Small intestine (tissue), 7 donors: ENCODE results near the gene SFT2D2. TPM values are rescaled to one million over a fixed set of nuclear protein-coding genes. Genes with fewer than 3 reads are reported as not detected.
"Not testable (repeated sequence)": the region's sequence is repeated elsewhere in the genome, so short reads cannot be mapped to it uniquely, and the experiment has no call there.

Experiments used
- DNase-seq, 2 donors: peaks; one replicate each; pipeline versions ENCODE4 v3.0.0 to v3.0.0-alpha.2; 2013
- FAIRE-seq: peaks from 2 replicates; lab custom pipeline; 2012; peaks lifted over from hg19 to GRCh38; lab: Jason Lieb, UNC
- H3K27ac ChIP-seq, 3 donors: one replicate each; pipeline ENCODE4 v1.5.1; 2013; ENCODE audit warnings: low read length in 2 of 3, mild to moderate bottlenecking in 2 of 3, control low read depth in 1 of 3, inconsistent platforms in 1 of 3, low read depth in 1 of 3, moderate library complexity in 1 of 3
- H3K27me3 ChIP-seq, 3 donors: one replicate each; pipeline ENCODE4 v1.6.1; 2013; ENCODE audit warnings: low read length in 3 of 3, inconsistent platforms in 1 of 3; ENCODE audit not compliant: control insufficient read depth in 3 of 3, insufficient read depth in 3 of 3
- H3K36me3 ChIP-seq, 3 donors: one replicate each; pipeline ENCODE4 v1.6.1; 2013; ENCODE audit warnings: low read length in 3 of 3, inconsistent platforms in 1 of 3, low read depth in 1 of 3, mild to moderate bottlenecking in 1 of 3, moderate library complexity in 1 of 3; ENCODE audit not compliant: control insufficient read depth in 3 of 3, insufficient read depth in 2 of 3
- H3K4me1 ChIP-seq, 3 donors: one replicate each; pipeline ENCODE4 v1.6.1; 2013; ENCODE audit warnings: low read length in 2 of 3, inconsistent platforms in 1 of 3, low read depth in 1 of 3, mild to moderate bottlenecking in 1 of 3, moderate library complexity in 1 of 3; ENCODE audit not compliant: control insufficient read depth in 3 of 3, insufficient read depth in 2 of 3
- H3K4me3 ChIP-seq, 3 donors: one replicate each; pipeline ENCODE4 v1.5.1; 2013; ENCODE audit warnings: low read length in 3 of 3, control low read depth in 1 of 3, inconsistent platforms in 1 of 3, low read depth in 1 of 3, mild to moderate bottlenecking in 1 of 3, moderate library complexity in 1 of 3
- H3K9me3 ChIP-seq, 2 donors: one replicate each; pipeline ENCODE4 v1.6.1; 2013; ENCODE audit warnings: low read depth in 1 of 2, low read length in 1 of 2; ENCODE audit not compliant: control insufficient read depth in 2 of 2, insufficient read depth in 1 of 2
- WGBS, 3 donors: extraction: QIAGEN DNeasy Blood & Tissue Kit; methylation state at CpG; one replicate each; pipeline ENCODE4 v1.1.7; 2013; 5-methylcytosine and 5-hydroxymethylcytosine counted together
- polyA plus RNA-seq, 4 donors: library from polyadenylated mRNA; stranded (reverse) in 3 of 4; unstranded in 1 of 4; fragments of 200-250 nt in 3 of 4; fragments of 120-200 nt in 1 of 4; gene quantifications; one replicate each; pipeline versions ENCODE4 v1.2.1 to v1.2.3, GENCODE V29; 2013
- donor health status: healthy with polysubstance abuse.
- donor health status: control.
- donor health status: control.
- donor health status: Bipolar disorder and iron deficiency.
- donor health status: healthy.

Gene SFT2D2
- polyA plus RNA-seq, 4 donors, result 2.4 to 17.9 (median 6.7) TPM

- Histone ChIP-seq H3K27ac (no peak overlapping the region), H3K9me3 (no peaks in the 10 kb centered on the region), H3K36me3 (peaks cover 5 to 42% (median 7%) of the 10 kb centered on the region in 3 donors), H3K4me1 (no peaks in the 10 kb centered on the region), H3K27me3 (no peaks in the 10 kb centered on the region), H3K4me3 (no peak overlapping the region)
- no peak for DNase-seq
- 75 to 94% (median 90%) methylated on average over 2 of the region's 2 CpGs for WGBS, 3 donors
- FAIRE-seq, result no peak
These were observed 35.4 kb upstream of the SFT2D2 start for GRCh38 chr1:168190403-168190802.

GRCh38 chr1:168195199-168196135 is 30.3 kb upstream of the SFT2D2 start:
- Histone ChIP-seq H3K27ac (no peak overlapping the region), H3K9me3 (no peaks in the 10 kb centered on the region), H3K27me3 (no peaks in the 10 kb centered on the region), H3K4me3 (no peak overlapping the region), H3K4me1 (no peaks in the 10 kb centered on the region), H3K36me3 (peaks cover 7 to 26% (median 13%) of the 10 kb centered on the region in 3 donors)
- DNase-seq, result no peak
- no peak for FAIRE-seq
- 97 to 99% (median 98%) methylated on average over 4 of the region's 4 CpGs for WGBS, 3 donors

DNA sequence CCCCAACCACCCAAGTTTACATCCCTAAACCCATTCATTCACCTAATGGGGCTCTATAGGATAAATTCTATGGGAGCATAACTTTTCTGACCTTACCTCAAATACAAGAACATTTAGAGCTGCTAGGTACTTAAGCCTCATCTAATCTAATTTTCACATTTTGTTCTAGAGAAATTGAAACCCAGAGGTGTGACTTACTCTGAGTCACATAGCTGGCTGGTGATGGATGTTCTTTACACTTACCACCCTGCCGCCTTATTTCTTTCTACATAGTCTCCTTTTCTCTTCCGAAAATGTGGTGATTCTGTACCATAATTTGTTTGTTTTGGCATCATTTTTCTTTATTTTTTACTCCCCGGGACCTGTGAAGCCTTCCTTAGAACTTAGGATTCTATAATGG is 26.7 kb upstream of the SFT2D2 start:
- Histone ChIP-seq H3K27me3 (no peaks in the 10 kb centered on the region), H3K9me3 (no peaks in the 10 kb centered on the region), H3K27ac (no peak overlapping the region), H3K4me3 (no peak overlapping the region), H3K4me1 (no peaks in the 10 kb centered on the region), H3K36me3 (peaks cover 4 to 13% (median 12%) of the 10 kb centered on the region in 3 donors)
- 60 to 66% (median 60%) methylated on average over 3 of the region's 3 CpGs for WGBS, 3 donors
- DNase-seq (no peak), FAIRE-seq (no peak)

- FAIRE-seq, result no peak
- no peak for DNase-seq
- Histone ChIP-seq H3K9me3 (peaks cover 0 to 3% of the 10 kb centered on the region in 2 donors), H3K4me3 (no peak overlapping the region), H3K27ac (no peak overlapping the region), H3K27me3 (no peaks in the 10 kb centered on the region), H3K4me1 (no peaks in the 10 kb centered on the region), H3K36me3 (peaks cover 0 to 3% (median 0%) of the 10 kb centered on the region in 3 donors)
- 82 to 96% (median 92%) methylated on average over 1 of the region's 1 CpG for WGBS, 3 donors
These were observed 22.7 kb upstream of the SFT2D2 start for GRCh38 chr1:168202941-168203654.

DNA sequence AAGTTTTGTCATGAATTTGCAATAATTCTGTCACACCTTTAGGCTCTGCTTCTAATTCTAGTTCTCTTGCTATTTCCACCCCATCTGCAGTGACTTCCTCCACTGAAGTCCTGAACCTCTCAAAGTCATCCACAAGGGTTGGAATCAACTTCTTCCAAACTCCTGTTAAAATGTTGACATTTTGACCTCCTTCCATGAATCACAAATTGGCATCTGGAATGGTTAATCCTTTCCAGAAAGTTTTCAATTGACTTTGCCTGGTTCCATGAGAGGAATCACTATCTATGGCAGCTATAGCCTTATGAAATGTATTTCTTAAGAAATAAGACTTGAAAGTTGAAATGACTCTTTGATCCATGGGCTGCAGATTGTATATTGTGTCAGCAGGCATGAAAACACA is 19.7 kb upstream of the SFT2D2 start:
- Histone ChIP-seq H3K9me3 (peaks cover 0 to 10% of the 10 kb centered on the region in 2 donors), H3K36me3 (no peaks in the 10 kb centered on the region), H3K27me3 (no peaks in the 10 kb centered on the region), H3K4me3 (no peak overlapping the region), H3K4me1 (no peaks in the 10 kb centered on the region), H3K27ac (no peak overlapping the region)
- no peak for FAIRE-seq
- no peak for DNase-seq

GRCh38 chr1:168207673-168208072 is 18.1 kb upstream of the SFT2D2 start:
- not testable (repeated sequence) for H3K27me3 ChIP-seq, H3K4me3 ChIP-seq, FAIRE-seq, H3K36me3 ChIP-seq, DNase-seq, H3K4me1 ChIP-seq, H3K27ac ChIP-seq
- H3K9me3 ChIP-seq, result peaks cover 0 to 11% of the 10 kb centered on the region in 2 donors
- WGBS, 3 donors, result 91 to 97% (median 94%) methylated on average over 14 to 31 of the region's 34 CpGs

DNA sequence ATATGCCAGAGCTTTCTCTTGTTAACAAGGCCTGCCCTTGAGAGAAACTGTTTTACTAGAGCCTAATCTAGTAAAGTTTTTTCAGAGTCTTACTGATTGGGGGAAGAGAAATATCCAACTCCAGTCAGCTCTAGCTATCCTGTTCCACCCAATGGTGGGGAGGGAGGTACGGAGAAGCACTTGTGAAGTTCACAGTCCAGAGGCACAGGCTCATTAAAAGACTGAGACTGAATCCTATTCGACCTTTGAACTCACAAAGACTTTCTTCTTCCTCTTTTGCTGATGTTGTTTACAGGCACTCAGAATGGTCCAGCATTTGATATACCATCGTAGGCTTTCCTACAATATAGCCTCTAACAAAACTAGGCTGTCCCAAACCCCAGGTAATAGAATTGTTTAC is 15.5 kb upstream of the SFT2D2 start:
- no peaks in the 10 kb centered on the region for H3K4me1 ChIP-seq
- FAIRE-seq (no peak), DNase-seq (peak; percentile 40 to 85)
- 14 to 78% (median 49%) methylated on average over 3 of the region's 3 CpGs for WGBS, 3 donors
- H3K27me3 ChIP-seq, result no peaks in the 10 kb centered on the region
- no peak overlapping the region for H3K27ac ChIP-seq
- no peak overlapping the region for H3K4me3 ChIP-seq
- H3K9me3 ChIP-seq, result peaks cover 0 to 17% of the 10 kb centered on the region in 2 donors
- H3K36me3 ChIP-seq, result no peaks in the 10 kb centered on the region

DNA sequence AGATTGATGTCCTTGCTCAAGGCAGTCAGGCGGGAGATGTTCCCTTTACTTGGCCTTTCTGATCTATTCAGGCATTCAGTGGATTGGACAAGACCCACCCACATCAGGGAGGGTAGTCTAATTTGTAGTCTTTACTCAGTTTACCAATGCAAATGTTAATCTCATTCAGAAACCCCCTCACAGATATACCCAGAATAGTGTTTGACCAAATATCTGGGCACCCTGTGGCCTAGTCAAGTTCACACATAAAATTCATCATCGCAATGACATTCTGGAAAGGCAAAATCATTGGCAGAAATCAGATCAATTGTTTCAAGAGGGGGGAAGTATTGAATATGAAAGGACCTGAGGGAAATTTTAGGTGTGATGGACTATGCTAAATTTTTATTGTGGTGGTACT is 12.5 kb upstream of the SFT2D2 start:
- Histone ChIP-seq H3K27me3 (no peaks in the 10 kb centered on the region), H3K4me1 (no peaks in the 10 kb centered on the region), H3K36me3 (no peaks in the 10 kb centered on the region), H3K4me3 (no peak overlapping the region), H3K27ac (no peak overlapping the region), H3K9me3 (peaks cover 0 to 13% of the 10 kb centered on the region in 2 donors)
- DNase-seq (no peak), FAIRE-seq (no peak)
- WGBS, 3 donors, result 95 to 100% (median 98%) methylated on average over 2 of the region's 2 CpGs
